Tibial artery (tissue), 4 donors: Measurements from ENCODE around the gene SEC14L3.

ENCODE experiments used
- DNase-seq, 2 donors: peaks; one replicate each; pipeline ENCODE4 v3.0.0-alpha.2; 2019
- H3K27ac ChIP-seq, 2 donors: fragments of 200-600 bp; sonication (generic) in 1 of 2; 1 replicate in 1 of 2; 2 replicates in 1 of 2; pipeline ENCODE4 v1.5.1; 2018 to 2019; ENCODE audit warnings: mild to moderate bottlenecking in 1 of 2
- H3K27me3 ChIP-seq, 2 donors: fragments of 200-600 bp; sonication (generic) in 1 of 2; one replicate each; pipeline versions ENCODE4 v1.5.1 to v1.6.0; 2016 to 2019
- H3K36me3 ChIP-seq, 3 donors: fragments of 200-600 bp; sonication (generic) in 2 of 3; one replicate each; pipeline ENCODE4 v1.5.1; 2016 to 2019; ENCODE audit warnings: mild to moderate bottlenecking in 2 of 3
- H3K4me1 ChIP-seq, 4 donors: fragments of 200-600 bp; sonication (generic) in 2 of 4; 1 replicate in 3 of 4; 2 replicates in 1 of 4; pipeline ENCODE4 v1.5.1; 2016 to 2019
- H3K4me3 ChIP-seq, 2 donors: fragments of 200-600 bp; sonication (generic) in 1 of 2; 1 replicate in 1 of 2; 2 replicates in 1 of 2; pipeline ENCODE4 v1.5.1; 2018 to 2019; ENCODE audit warnings: mild to moderate bottlenecking in 2 of 2
- H3K9me3 ChIP-seq, 3 donors: fragments of 200-600 bp; sonication (generic) in 1 of 3; one replicate each; pipeline ENCODE4 v1.5.1; 2016 to 2019
- intact Hi-C: fragments of 100-400 bp; cut with DNase I; formaldehyde crosslinking; loops from one replicate; pipeline ENCODE4 v1.15.0; 2023; ENCODE audit warnings: low total_unique reads
- TF ChIP-seq, protein P1 (sequence below), 2 experiments: fragments of 200-600 bp in 1 of 2; fragments of 450-650 bp in 1 of 2; IDR thresholded peaks; one replicate each; pipeline ENCODE4 v1.5.1; 2017 to 2019; ENCODE audit warnings: antibody characterized with exemption in 2 of 2, mild to moderate bottlenecking in 1 of 2, moderate library complexity in 1 of 2

Gene SEC14L3

DNA sequence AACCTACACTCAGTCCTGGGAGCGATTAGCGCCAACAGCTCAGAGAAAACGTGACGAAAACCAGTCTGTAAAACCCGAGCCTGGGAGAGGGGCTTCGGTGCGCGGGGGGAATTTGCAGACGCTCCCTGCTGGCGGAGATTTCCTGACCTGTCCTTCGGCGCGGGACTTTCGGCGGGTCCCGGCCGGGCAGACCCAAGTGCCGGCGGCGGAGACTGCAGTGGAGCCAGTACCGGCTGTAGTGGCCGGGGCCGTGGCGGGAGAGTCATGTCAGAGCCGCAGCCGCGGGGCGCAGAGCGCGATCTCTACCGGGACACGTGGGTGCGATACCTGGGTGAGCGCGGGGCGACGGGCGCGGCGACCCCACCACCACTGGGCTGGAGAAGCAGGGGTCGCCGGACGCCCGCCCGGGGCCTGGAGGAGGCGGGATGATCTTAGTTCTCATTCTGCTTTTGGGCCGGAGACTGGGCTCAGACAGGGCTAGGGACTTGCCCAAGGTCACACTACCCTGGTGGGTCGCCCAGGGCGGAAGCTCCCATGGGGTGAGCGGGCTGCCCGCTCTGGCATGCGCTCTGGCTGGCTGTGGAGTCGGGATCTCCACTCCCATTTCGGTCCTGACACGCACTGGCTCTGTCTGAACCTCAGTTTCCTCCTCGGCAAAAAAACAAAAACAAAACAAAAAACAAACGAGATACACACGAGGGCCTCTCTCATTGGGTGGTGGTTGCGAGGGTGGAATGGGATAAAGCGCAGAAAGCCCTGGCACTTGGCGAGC, 46.0 kb downstream of the SEC14L3 start, which contains the start of gene MTFP1:
Gene MTFP1, plus strand, starts transcription at position 153 of the 772 bp plus-strand sequence. Its CDS starts 112 bp downstream, at position 265.
- Histone ChIP-seq H3K27ac (peak within 1 kb of the TSS; percentile 94 to 96), H3K27me3 (no peaks in the 10 kb centered on the region), H3K36me3 (no peaks in the 10 kb centered on the region), H3K4me1 (peaks cover 3 to 51% (median 40%) of the 10 kb centered on the region in 4 donors), H3K9me3 (no peaks in the 10 kb centered on the region), H3K4me3 (peak within 1 kb of the TSS; percentile 62 to 77)
- TF ChIP-seq, protein P1, sequence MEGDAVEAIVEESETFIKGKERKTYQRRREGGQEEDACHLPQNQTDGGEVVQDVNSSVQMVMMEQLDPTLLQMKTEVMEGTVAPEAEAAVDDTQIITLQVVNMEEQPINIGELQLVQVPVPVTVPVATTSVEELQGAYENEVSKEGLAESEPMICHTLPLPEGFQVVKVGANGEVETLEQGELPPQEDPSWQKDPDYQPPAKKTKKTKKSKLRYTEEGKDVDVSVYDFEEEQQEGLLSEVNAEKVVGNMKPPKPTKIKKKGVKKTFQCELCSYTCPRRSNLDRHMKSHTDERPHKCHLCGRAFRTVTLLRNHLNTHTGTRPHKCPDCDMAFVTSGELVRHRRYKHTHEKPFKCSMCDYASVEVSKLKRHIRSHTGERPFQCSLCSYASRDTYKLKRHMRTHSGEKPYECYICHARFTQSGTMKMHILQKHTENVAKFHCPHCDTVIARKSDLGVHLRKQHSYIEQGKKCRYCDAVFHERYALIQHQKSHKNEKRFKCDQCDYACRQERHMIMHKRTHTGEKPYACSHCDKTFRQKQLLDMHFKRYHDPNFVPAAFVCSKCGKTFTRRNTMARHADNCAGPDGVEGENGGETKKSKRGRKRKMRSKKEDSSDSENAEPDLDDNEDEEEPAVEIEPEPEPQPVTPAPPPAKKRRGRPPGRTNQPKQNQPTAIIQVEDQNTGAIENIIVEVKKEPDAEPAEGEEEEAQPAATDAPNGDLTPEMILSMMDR (IDR thresholded peaks at IDR 0.05) = no peak
- DNase-seq = peak; percentile 49 to 79
- intact Hi-C loops = no loop called here

DNA sequence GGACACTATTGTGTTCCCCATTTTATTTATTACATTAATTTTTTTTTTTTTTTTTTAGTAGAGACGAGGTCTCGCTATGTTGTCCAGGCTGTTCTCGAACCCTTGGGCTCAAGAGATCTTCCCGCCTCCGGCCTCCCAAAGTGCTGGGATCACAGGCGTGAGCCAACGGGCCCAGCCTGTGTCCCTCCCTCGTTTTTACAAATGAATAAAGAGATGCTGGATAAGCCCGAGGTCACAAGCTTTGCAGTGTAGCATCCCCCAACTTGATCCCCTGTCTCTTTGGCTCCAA, 46.5 kb downstream of the SEC14L3 start:
- intact Hi-C loops = no loop called here
- TF ChIP-seq, protein P1 (IDR thresholded peaks at IDR 0.05) = no peak
- peaks cover 3 to 56% (median 43%) of the 10 kb centered on the region in 4 donors for H3K4me1 ChIP-seq

DNA sequence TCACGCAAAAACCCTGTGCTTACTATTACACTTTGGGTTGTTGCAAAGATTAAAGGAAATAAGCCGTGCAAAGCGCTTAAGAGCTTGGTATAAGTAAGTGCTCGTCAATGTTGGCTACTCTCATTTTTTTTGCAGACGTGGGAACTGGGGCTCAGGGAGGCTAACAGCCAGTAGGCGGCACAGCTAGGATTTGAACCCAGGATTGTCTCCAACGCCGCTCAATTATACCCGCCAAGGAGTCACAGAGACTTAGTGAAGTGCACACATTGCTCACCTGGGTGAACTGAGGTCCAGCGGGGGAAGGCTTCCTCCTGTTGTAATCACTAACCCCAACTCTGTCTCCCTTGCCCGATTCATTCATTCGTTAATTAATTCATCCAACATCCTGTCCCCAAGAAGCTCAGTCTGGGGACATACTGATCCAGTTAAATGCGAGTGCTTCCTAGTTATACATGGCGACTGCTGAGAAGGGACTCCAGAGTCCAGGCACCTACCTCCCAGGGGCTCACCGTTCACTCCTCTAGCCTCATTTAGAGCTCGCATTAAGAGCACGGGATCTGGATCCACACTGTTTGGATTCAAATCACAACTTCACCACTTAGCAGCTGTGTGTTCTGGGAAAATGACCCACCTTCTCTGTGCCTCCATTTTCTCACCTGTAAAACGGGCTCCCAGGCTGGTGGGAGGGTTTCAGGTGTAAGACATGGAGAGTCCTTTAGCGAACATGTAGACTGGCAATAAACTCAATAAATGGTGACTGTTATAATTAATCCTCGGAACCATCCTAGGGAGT, 47.1 kb downstream of the SEC14L3 start:
- Histone ChIP-seq H3K4me1 (peaks cover 3 to 61% (median 45%) of the 10 kb centered on the region in 4 donors), H3K36me3 (no peaks in the 10 kb centered on the region), H3K27me3 (no peaks in the 10 kb centered on the region), H3K4me3 (peak overlapping the region; percentile 62 to 77), H3K9me3 (no peaks in the 10 kb centered on the region), H3K27ac (peak overlapping the region; percentile 94 to 96)
- intact Hi-C loops = no loop called here
- TF ChIP-seq, protein P1 (IDR thresholded peaks at IDR 0.05) = no peak
- DNase-seq = no peak

More for the DNA sequence above, 46.5 kb downstream of the SEC14L3 start:
- peak overlapping the region; percentile 73 to 75 for H3K27ac ChIP-seq
- no peak for DNase-seq
- H3K27me3 ChIP-seq = no peaks in the 10 kb centered on the region
- no peaks in the 10 kb centered on the region for H3K36me3 ChIP-seq
- peak overlapping the region; percentile 54 to 77 for H3K4me3 ChIP-seq
- H3K9me3 ChIP-seq = no peaks in the 10 kb centered on the region

DNA sequence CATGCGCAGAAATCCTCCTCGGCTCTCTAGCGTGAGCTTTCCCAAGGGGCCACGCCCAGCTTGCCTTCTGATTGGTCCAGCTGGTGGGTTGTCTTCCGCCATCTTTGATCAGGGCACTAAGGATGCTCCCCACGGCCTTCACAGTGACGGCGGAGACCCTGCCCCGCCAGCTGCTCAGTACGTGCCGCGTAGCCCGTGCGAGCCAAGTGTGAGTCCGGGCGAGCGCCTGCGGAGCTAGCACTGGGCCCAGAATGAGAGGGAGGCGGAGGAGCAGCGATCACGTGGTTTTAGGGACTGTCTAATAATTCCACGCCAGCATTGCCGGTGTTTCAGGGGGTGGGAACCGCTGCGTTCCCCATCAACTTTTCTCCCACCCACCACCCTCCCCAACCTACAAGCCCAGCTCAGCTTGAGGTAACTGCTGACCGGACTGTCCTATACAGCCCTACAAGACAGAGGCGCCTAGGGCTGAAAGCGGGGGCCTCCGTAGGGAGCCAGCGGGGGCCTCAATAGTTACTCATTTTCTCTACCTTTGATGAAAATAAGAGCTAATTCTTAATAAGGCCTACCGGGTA, 47.8 kb downstream of the SEC14L3 start:
- peak overlapping the region; percentile 94 to 96 for H3K27ac ChIP-seq
- no peaks in the 10 kb centered on the region for H3K9me3 ChIP-seq
- DNase-seq = peak; percentile 99
- peaks cover 2 to 3% (median 3%) of the 10 kb centered on the region in 3 donors for H3K36me3 ChIP-seq
- TF ChIP-seq, protein P1 (IDR thresholded peaks at IDR 0.05) = peak in 1 of 2 experiments; percentile 1
- no peaks in the 10 kb centered on the region for H3K27me3 ChIP-seq
- H3K4me1 ChIP-seq = peaks cover 3 to 61% (median 45%) of the 10 kb centered on the region in 4 donors
- intact Hi-C loops = no loop called here
- H3K4me3 ChIP-seq = peak overlapping the region; percentile 62 to 77

DNA sequence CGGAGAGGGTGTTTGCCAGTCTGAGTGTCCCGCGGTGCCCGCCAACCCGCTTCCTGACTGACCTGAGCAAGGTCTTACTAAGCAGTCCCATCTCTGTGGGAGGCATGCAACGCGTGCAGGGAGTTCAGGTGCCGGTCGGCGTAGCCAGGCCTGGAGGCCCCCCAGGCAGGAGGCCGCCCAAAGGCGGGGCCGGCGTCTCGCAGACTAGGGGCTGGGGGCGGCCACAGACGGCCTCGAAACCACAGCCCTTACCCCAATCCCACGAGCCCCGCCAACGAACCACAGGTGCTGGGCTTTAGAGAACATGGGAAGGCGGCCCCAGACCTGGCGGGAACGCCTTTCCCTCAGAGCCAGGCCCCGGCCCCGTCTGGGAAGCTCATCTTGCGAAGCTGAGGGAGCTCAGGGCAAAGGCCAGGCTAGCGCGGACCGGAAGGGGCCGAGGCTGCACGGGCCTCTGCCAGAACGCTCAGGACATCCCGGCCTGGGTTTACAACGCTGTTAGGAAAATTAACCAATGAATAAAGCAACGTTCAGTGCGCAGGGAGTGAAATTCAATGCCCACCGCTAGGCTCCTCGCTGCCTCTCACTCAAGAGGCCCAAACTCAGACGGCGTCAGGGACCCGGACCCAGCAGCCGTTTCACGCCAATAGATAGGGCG, 48.4 kb downstream of the SEC14L3 start:
- TF ChIP-seq, protein P1 (IDR thresholded peaks at IDR 0.05) = peak; percentile 8 to 25
- no peaks in the 10 kb centered on the region for H3K9me3 ChIP-seq
- no peaks in the 10 kb centered on the region for H3K27me3 ChIP-seq
- intact Hi-C loops = no loop called here
- peaks cover 3 to 61% (median 45%) of the 10 kb centered on the region in 4 donors for H3K4me1 ChIP-seq
- H3K27ac ChIP-seq = peak overlapping the region; percentile 94 to 96
- peaks cover 8 to 9% (median 8%) of the 10 kb centered on the region in 3 donors for H3K36me3 ChIP-seq
- peak in 1 of 2 donors; percentile 83 for DNase-seq
- peak overlapping the region; percentile 62 to 77 for H3K4me3 ChIP-seq
